HepG2 (cell line): Measurements from ENCODE around the gene UBAP2. TPM values are rescaled to one million over a fixed set of nuclear protein-coding genes. Genes with fewer than 3 reads are reported as not detected.

ENCODE experiments used
- ATF3 ChIP-seq: sonication (generic); formaldehyde crosslinking; IDR thresholded peaks from 2 replicates; pipeline ENCODE4 v1.4.0; 2020; ENCODE audit warnings: missing genetic modification reagents
- ATF5 ChIP-seq: sonication (generic); formaldehyde crosslinking; IDR thresholded peaks from 2 replicates; pipeline ENCODE4 v1.4.0; 2020; ENCODE audit warnings: mild to moderate bottlenecking, low read depth, missing genetic modification reagents
- CCAR2 ChIP-seq: fragments of 200-400 bp; formaldehyde crosslinking; optimal IDR thresholded peaks from 2 replicates; pipeline ENCODE3; 2018; ENCODE audit warnings: low read depth, mild to moderate bottlenecking, low read length, moderate library complexity
- E2F2 ChIP-seq: sonication (generic); formaldehyde crosslinking; IDR thresholded peaks from 2 replicates; pipeline ENCODE4 v1.4.0; 2020; ENCODE audit warnings: missing genetic modification reagents, borderline replicate concordance
- EP300 ChIP-seq, 3 experiments: sonication (generic) in 1 of 3; formaldehyde crosslinking in 1 of 3; IDR thresholded peaks; 2 replicates each; pipeline versions ENCODE4 v1.5.1 to v1.6.1; 2011 to 2020; ENCODE audit warnings: low read depth in 2 of 3, low read length in 2 of 3, borderline replicate concordance in 1 of 3, improper control_type of control experiment in 1 of 3, mild to moderate bottlenecking in 1 of 3, missing genetic modification reagents in 1 of 3, moderate library complexity in 1 of 3
- FOXJ3 ChIP-seq: sonication (generic); formaldehyde crosslinking; IDR thresholded peaks from 2 replicates; pipeline ENCODE4 v1.4.0; 2020; ENCODE audit warnings: missing genetic modification reagents, mild to moderate bottlenecking, borderline replicate concordance
- FOXK1 ChIP-seq: sonication (generic); formaldehyde crosslinking; IDR thresholded peaks from 2 replicates; pipeline ENCODE4 v1.4.0; 2020; ENCODE audit warnings: low read depth, missing genetic modification reagents, borderline replicate concordance
- GABPA ChIP-seq, 2 experiments: IDR thresholded peaks; 2 replicates each; pipeline ENCODE4 v1.6.1; 2011 to 2016; ENCODE audit warnings: low read depth in 2 of 2, low read length in 1 of 2, missing biosample characterization in 1 of 2, missing genetic modification characterization in 1 of 2
- IKZF5 ChIP-seq: IDR thresholded peaks from 2 replicates; pipeline ENCODE4 v1.6.1; 2018; ENCODE audit warnings: missing genetic modification reagents, mild to moderate bottlenecking, missing compliant biosample characterization
- MIER2 ChIP-seq: IDR thresholded peaks from 2 replicates; pipeline ENCODE4 v1.6.1; 2016; ENCODE audit warnings: missing biosample characterization, missing genetic modification reagents
- MYNN ChIP-seq: sonication (generic); formaldehyde crosslinking; IDR thresholded peaks from 2 replicates; pipeline ENCODE4 v1.4.0; 2020; ENCODE audit warnings: mild to moderate bottlenecking, low read depth, missing genetic modification reagents
- SOX5 ChIP-seq: IDR thresholded peaks from 2 replicates; pipeline ENCODE4 v1.6.1; 2016; ENCODE audit warnings: borderline replicate concordance
- SPEN ChIP-seq: sonication (generic); formaldehyde crosslinking; IDR thresholded peaks from 2 replicates; pipeline ENCODE4 v1.5.1; 2020; ENCODE audit warnings: low read depth, mild to moderate bottlenecking, missing genetic modification reagents
- ZNF205 ChIP-seq: IDR thresholded peaks from 2 replicates; pipeline ENCODE4 v1.6.1; 2018; ENCODE audit warnings: missing biosample characterization, missing genetic modification reagents
- ZNF234 ChIP-seq: sonication (generic); formaldehyde crosslinking; conservative IDR thresholded peaks from 2 replicates; pipeline ENCODE4 v1.5.1; 2020; ENCODE audit warnings: mild to moderate bottlenecking, missing genetic modification reagents
- ZNF275 ChIP-seq: sonication (generic); formaldehyde crosslinking; IDR thresholded peaks from 2 replicates; pipeline ENCODE4 v1.8.0; 2022; ENCODE audit warnings: missing genetic modification reagents, mild to moderate bottlenecking, inconsistent platforms, borderline replicate concordance
- ZNF367 ChIP-seq: sonication (generic); formaldehyde crosslinking; IDR thresholded peaks from 2 replicates; pipeline ENCODE4 v1.4.0; 2020; ENCODE audit warnings: missing genetic modification reagents, borderline replicate concordance
- ZNF460 ChIP-seq: sonication (generic); formaldehyde crosslinking; IDR thresholded peaks from 2 replicates; pipeline ENCODE4 v1.5.1; 2020; ENCODE audit warnings: missing genetic modification reagents, mild to moderate bottlenecking, borderline replicate concordance
- ZNF589 ChIP-seq: sonication (generic); formaldehyde crosslinking; conservative IDR thresholded peaks from 2 replicates; pipeline ENCODE4 v1.8.0; 2022; ENCODE audit warnings: mild to moderate bottlenecking, moderate library complexity, missing genetic modification reagents
- ZSCAN12 ChIP-seq: sonication (generic); formaldehyde crosslinking; IDR thresholded peaks from 2 replicates; pipeline ENCODE4 v1.9.0; 2021; ENCODE audit warnings: mild to moderate bottlenecking, missing genetic modification reagents
- polyA plus RNA-seq, 8 experiments: library from polyadenylated mRNA; depleted of rRNA in 3 of 8; stranded (reverse) in 7 of 8; unstranded in 1 of 8; fragments of >200 nt; fragmentation: Illumina TruSeq in 4 of 8; extraction: Trizol in 4 of 8; gene quantifications; 2 replicates each; pipeline versions ENCODE4 v1.2.1 to v1.2.3, GENCODE V29; 2011 to 2016; ENCODE audit warnings: low read depth in 4 of 8, missing spikeins in 1 of 8, mixed read lengths in 1 of 8; ENCODE audit not compliant: insufficient read depth in 1 of 8
- total RNA-seq, 5 experiments: library from RNA; depleted of rRNA; stranded (reverse); fragments of >200 nt; fragmentation: Illumina TruSeq; extraction: Trizol; gene quantifications; 2 replicates each; pipeline ENCODE4 v1.2.3, GENCODE V29; 2016; ENCODE audit warnings: low read depth in 1 of 5
- TF ChIP-seq, protein P1 (sequence below): sonication (generic); formaldehyde crosslinking; IDR thresholded peaks from 2 replicates; pipeline ENCODE4 v1.5.0; 2020; ENCODE audit warnings: missing genetic modification reagents
- TF ChIP-seq, protein P2 (sequence below): sonication (generic); formaldehyde crosslinking; IDR thresholded peaks from 2 replicates; pipeline ENCODE4 v1.5.0; 2020; ENCODE audit warnings: missing genetic modification reagents

Gene UBAP2
- total and polyA plus RNA-seq, 2 of the 13 experiments (the other 11 are each of a cell fraction or from before 2014, with no cell fraction given): 19.0 to 22.0 TPM

DNA sequence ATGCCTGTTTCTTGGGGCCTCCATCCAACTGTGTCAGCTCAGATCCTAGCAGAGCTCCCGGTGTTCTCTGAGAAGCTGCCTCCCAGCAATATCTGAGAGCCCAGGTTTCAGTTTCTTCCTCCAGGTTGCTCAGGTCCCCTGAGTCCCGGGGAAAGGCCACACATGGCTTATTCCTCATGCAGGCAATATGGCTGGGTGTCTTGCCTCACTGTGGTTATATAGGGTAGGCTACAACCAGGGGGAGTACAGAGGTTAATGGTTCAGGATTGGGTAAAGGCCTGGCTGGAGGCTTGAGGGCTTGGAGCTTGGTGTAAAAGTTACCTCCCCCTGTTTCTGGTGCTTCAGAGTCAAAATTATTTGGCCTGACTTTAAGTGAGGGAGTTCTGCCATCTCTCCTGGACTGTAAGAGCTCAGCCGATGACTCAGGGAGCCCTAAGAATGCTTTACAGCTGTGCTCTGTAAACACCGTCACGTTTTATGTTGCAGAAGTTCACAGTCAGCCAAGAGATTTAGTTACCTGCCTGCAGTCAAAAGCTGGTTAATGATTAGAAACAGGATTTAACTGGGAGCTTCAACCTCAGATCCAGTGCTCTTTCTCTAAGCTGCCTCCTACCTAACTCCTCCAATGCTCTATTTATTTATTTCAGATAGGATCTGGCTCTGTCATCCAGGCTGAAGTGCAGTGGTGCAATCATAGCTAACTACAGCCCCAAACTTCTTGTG is 24.3 kb upstream of the UBAP2 start (continued):
- TF ChIP-seq ZNF589 (CRISPR knock-in tag) (no peak), GABPA (IDR thresholded peaks at IDR 0.05; ENCODE audit: low read depth, low read length) (no peak), GABPA (CRISPR knock-in tag; IDR thresholded peaks at IDR 0.05; ENCODE audit: low read depth) (no peak), EP300 (IDR thresholded peaks at IDR 0.05; ENCODE audit: low read depth in 2 of 2, low read length in 2 of 2) (no peak), EP300 (CRISPR knock-in tag; IDR thresholded peaks at IDR 0.05; ENCODE audit: borderline replicate concordance) (no peak; the same call in 1 of the 2 replicates), SPEN (CRISPR knock-in tag) (peak; percentile 32; the same call in 1 of the 2 replicates), E2F2 (CRISPR knock-in tag) (no peak), FOXK1 (peak; percentile 94), ATF3 (peak; percentile 84), SOX5 (peak; percentile 82), ZNF275 (no peak), ZNF367 (CRISPR knock-in tag) (no peak), MYNN (CRISPR knock-in tag) (no peak), CCAR2 (no peak), ZNF234 (no peak), FOXJ3 (CRISPR knock-in tag) (peak; percentile 70; the same call in 1 of the 2 replicates), ATF5 (CRISPR knock-in tag) (no peak), ZSCAN12 (CRISPR knock-in tag) (no peak), ZNF460 (CRISPR knock-in tag) (no peak), ZNF205 (CRISPR knock-in tag) (peak; percentile 92), IKZF5 (CRISPR knock-in tag) (0 out of 2 replicates have a peak, but pooled peaks have one; percentile 38), MIER2 (CRISPR knock-in tag) (peak; percentile 19; the same call in 1 of the 2 replicates)
- TF ChIP-seq, protein P1, sequence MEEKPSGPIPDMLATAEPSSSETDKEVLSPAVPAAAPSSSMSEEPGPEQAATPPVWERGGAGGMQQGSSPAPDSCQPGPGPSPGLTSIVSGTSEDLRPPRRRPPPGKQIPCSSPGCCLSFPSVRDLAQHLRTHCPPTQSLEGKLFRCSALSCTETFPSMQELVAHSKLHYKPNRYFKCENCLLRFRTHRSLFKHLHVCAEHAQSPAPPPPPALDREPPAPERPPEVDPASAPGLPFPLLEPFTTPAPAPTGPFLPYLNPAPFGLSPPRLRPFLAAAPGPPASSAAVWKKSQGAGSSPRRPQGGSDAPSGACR (CRISPR knock-in tag): no peak
- TF ChIP-seq, protein P2, sequence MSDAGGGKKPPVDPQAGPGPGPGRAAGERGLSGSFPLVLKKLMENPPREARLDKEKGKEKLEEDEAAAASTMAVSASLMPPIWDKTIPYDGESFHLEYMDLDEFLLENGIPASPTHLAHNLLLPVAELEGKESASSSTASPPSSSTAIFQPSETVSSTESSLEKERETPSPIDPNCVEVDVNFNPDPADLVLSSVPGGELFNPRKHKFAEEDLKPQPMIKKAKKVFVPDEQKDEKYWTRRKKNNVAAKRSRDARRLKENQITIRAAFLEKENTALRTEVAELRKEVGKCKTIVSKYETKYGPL: no peak
